ENCODE measurements around the gene DTHD1.

DNA sequence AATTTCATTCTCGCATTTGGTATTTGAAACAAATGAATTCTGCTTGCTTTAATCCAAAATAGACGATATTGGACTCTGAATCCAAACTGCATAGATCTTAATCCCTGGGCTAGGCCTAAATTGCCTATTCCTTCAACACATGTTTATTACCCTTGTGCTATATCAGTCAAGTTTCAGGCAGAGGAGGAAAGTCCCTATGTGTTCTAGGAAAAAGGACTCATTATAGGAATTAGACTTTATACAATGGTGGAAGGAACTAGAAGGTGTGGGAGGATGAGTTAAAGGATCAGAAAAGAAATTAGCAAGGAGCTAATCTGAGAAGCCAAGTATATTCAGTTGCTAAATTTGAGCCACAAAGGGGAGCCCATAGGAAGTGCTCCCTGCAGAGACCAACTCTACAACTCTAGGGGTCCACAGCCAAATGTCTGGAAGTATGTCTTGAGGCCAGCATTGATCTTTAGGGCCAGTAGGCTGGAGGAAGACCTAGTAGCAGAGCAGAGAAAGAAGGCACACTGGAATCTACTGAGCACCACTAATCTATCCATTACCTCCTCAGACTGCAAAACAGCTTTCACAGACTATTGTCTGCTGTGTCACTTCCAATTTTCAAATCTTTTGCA, 17.1 kb upstream of the DTHD1 start:
- TF ChIP-seq, protein P1, sequence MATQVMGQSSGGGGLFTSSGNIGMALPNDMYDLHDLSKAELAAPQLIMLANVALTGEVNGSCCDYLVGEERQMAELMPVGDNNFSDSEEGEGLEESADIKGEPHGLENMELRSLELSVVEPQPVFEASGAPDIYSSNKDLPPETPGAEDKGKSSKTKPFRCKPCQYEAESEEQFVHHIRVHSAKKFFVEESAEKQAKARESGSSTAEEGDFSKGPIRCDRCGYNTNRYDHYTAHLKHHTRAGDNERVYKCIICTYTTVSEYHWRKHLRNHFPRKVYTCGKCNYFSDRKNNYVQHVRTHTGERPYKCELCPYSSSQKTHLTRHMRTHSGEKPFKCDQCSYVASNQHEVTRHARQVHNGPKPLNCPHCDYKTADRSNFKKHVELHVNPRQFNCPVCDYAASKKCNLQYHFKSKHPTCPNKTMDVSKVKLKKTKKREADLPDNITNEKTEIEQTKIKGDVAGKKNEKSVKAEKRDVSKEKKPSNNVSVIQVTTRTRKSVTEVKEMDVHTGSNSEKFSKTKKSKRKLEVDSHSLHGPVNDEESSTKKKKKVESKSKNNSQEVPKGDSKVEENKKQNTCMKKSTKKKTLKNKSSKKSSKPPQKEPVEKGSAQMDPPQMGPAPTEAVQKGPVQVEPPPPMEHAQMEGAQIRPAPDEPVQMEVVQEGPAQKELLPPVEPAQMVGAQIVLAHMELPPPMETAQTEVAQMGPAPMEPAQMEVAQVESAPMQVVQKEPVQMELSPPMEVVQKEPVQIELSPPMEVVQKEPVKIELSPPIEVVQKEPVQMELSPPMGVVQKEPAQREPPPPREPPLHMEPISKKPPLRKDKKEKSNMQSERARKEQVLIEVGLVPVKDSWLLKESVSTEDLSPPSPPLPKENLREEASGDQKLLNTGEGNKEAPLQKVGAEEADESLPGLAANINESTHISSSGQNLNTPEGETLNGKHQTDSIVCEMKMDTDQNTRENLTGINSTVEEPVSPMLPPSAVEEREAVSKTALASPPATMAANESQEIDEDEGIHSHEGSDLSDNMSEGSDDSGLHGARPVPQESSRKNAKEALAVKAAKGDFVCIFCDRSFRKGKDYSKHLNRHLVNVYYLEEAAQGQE (IDR thresholded peaks at IDR 0.05; ENCODE audit: low read depth), result no peak
- no peak for TF ChIP-seq RAD21 (IDR thresholded peaks at IDR 0.05; ENCODE audit: low read depth)
- no peak for TF ChIP-seq TEAD4 (IDR thresholded peaks at IDR 0.05)
- TF ChIP-seq TAF1 (IDR thresholded peaks at IDR 0.05; ENCODE audit: low read depth), result no peak
- TF ChIP-seq NFIC (IDR thresholded peaks at IDR 0.05), result no peak
- TF ChIP-seq CEBPB (IDR thresholded peaks at IDR 0.05), result no peak
- no peak for TF ChIP-seq EP300 (IDR thresholded peaks at IDR 0.05; ENCODE audit: borderline replicate concordance)
- TF ChIP-seq FOXM1 (IDR thresholded peaks at IDR 0.05; ENCODE audit: borderline replicate concordance, low read depth), result no peak
- TF ChIP-seq EGR1 (IDR thresholded peaks at IDR 0.05), result no peak
- TF ChIP-seq, protein P2, sequence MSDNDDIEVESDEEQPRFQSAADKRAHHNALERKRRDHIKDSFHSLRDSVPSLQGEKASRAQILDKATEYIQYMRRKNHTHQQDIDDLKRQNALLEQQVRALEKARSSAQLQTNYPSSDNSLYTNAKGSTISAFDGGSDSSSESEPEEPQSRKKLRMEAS (IDR thresholded peaks at IDR 0.05), result no peak
- TF ChIP-seq CREB1 (IDR thresholded peaks at IDR 0.05; ENCODE audit: low read depth), result no peak

Data from Ishikawa (cell line).